Measurements from ENCODE around the gene SLC50A1.
"Not testable (repeated sequence)": the region's sequence is repeated elsewhere in the genome, so short reads cannot be mapped to it uniquely, and the experiment has no call there.

Gene SLC50A1

GRCh38 chr1:155117610-155118009 lies 18.0 kb upstream of the SLC50A1 start:
- DNase-seq = no peak

GRCh38 chr1:155118090-155118489 lies 17.6 kb upstream of the SLC50A1 start:
- not testable (repeated sequence) for DNase-seq

GRCh38 chr1:155120253-155120652 lies 15.4 kb upstream of the SLC50A1 start:
- DNase-seq = no peak

GRCh38 chr1:155121249-155121648 lies 14.4 kb upstream of the SLC50A1 start:
- no peak for DNase-seq

- DNase-seq = no peak
These were observed 13.3 kb upstream of the SLC50A1 start for GRCh38 chr1:155122308-155122707.

- no peak for DNase-seq
These were observed 11.9 kb upstream of the SLC50A1 start for GRCh38 chr1:155123801-155124200.

- no peak for DNase-seq
These were observed 10.9 kb upstream of the SLC50A1 start for GRCh38 chr1:155124503-155125463.

- no peak for DNase-seq
These were observed 10.1 kb upstream of the SLC50A1 start for GRCh38 chr1:155125511-155125945.

GRCh38 chr1:155125946-155126555 lies 9.6 kb upstream of the SLC50A1 start:
- no peak for DNase-seq

GRCh38 chr1:155126556-155127104 lies 9.0 kb upstream of the SLC50A1 start:
- no peak for DNase-seq

GRCh38 chr1:155127105-155127966 lies 8.3 kb upstream of the SLC50A1 start, which contains the start of gene EFNA1:
Gene EFNA1 (plus strand): TSS chr1:155127876. CDS start chr1:155127978, 102 bp downstream.
- DNase-seq = no peak

GRCh38 chr1:155127967-155128754 lies 7.5 kb upstream of the SLC50A1 start:
- DNase-seq = no peak

- DNase-seq = no peak
These were observed 6.7 kb upstream of the SLC50A1 start for GRCh38 chr1:155128755-155129473.

- DNase-seq = no peak
These were observed 5.2 kb upstream of the SLC50A1 start for GRCh38 chr1:155130272-155131006.

GRCh38 chr1:155131285-155131684 lies 4.4 kb upstream of the SLC50A1 start:
- no peak for DNase-seq

GRCh38 chr1:155131856-155132255 lies 3.8 kb upstream of the SLC50A1 start:
- no peak for DNase-seq

- DNase-seq = no peak
These were observed 1.8 kb upstream of the SLC50A1 start for GRCh38 chr1:155133799-155134281.

- DNase-seq = no peak
These were observed 1.3 kb upstream of the SLC50A1 start for GRCh38 chr1:155134322-155134721.

GRCh38 chr1:155134880-155135414 lies 705 bp upstream of the SLC50A1 start:
- no peak for DNase-seq

GRCh38 chr1:155136748-155137147 lies 1.1 kb downstream of the SLC50A1 start:
- no peak for DNase-seq

Measured in SIG-M5 (cell line).